NCI-H187 (cell line): ENCODE data around the gene SLC9A9.

Source experiments
- DNase-seq, 2 experiments: peaks; one replicate each; lab custom pipeline; 2025; lab: John Stamatoyannopoulos, UW

The SLC9A9 gene

GRCh38 chr3:143356839-143357238 is 491.4 kb downstream of the SLC9A9 start:
- no peak for DNase-seq

GRCh38 chr3:143354342-143354741 is 493.9 kb downstream of the SLC9A9 start:
- DNase-seq, result no peak

DNA sequence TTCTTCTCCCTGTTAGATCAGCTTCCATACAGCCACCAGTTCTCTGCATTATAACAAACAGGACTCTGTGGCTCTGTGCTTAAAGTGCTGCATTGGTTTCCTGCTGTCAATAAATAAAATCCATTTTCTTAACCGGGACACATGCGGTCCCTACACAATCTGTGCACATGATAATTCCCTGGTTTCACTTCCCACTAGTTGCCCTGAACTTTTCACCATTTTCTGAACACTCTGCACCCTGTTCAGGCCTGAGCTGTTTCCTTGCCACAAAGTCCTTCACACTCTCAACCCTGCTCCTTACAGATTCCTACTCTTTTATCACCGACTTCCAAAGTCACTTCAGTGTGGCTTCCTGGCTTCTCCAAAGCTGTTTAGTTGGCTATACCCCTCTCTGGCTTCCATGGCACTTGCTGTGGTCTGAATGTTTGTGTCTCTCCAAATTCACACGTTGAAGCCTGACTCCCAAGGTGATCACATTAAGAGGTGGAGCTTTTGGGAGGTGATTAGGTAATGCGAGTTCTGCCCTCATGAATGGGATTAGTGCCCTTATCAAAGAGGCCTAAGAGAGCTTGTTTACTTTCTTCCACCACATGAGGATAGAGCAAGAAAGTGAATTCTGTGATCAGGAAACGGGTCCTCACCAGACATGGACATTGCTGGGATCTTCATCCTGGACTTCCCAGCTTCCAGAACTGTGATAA is 495.3 kb downstream of the SLC9A9 start:
- DNase-seq, result no peak

- DNase-seq, result no peak
Observed at GRCh38 chr3:143351895-143352608, 496.2 kb downstream of the SLC9A9 start.

DNA sequence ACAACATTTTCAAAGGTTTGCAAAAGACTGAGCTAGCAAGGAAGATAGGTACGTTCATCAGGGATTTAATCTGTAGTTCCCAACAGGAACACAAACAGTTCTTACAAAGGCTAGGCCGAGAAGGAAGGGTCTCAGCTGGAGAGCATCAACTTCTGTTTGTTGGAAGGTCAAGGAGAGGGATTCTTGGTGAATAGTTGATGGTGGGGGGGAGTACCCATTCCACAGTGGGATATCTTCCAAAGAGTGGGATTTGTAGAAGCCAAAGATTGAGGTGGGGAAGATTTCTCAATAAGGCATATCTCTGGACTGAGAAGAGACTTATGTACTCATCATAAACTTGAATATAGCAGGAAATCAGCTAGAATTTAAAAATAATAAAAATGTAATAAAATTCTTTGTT is 496.9 kb downstream of the SLC9A9 start:
- no peak for DNase-seq

- DNase-seq, result no peak
Observed at GRCh38 chr3:143349455-143349854, 498.8 kb downstream of the SLC9A9 start.

DNA sequence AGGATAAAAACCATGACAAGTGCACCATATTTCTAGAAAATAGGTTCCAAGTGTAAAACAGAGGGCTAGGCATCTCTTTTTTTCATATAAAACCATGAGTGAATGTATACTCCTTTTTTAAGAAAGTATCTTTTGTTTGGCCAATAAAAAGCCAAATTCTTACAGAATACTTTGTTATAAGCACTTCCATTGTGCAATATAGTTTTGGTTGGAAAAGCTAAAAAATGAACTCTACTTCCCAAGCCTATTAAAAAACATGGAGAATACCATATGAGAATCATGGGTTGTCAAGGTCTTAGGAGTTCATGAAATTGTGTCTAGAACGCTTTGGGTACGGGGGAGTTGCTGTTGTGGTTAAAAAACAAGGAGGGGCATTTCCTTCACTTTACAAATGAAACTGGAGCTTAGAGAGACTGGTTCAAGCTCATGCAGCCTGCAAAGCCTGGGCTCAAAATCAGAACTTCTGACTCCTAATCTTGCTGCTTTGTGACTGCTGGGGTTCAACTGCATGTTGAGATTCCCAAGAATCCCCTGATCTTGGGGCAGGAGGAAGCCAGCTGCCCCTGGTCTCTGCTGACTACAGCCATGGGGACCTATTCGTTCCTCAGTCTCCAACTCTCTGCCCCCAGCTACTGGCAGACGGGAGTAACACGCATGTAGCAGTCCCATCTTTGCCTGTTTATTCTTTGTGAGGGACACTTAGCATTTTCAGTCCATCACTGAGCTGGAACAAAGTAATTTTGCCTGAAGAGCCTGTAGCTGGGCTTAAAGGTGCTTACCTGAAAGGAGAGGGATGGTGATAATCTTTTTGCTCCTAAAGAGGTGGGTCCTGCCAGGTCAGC is 499.6 kb downstream of the SLC9A9 start:
- DNase-seq, result no peak

DNA sequence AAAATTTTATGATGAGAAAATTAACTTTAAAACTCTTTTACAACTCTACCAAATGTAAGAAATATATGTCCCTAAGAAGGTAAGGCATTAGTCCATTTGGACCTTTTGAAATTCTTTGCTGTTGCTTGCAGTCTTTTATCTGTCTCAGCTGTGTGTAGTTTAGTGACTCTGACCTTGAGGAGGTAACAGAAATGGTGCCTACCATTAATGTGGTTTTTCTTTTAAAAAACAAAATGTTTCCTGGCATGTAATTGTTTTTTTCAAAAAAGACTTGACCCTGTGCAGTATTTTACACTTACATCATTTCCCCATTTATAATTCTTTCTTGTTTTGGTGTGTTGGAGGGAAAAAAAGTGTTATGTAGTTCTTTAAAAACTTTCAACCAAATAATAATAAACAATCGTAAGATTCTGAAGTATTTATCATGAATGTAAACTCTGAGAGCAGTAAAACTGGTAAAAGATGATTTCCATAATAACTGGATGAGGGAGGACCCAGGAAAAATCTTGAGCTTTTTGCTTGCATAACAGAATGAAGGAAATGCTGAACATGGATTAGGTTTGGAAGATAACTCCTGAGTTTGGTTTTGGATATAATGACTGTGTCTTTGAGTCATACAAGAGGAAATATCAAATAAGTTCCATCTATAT is 503.6 kb downstream of the SLC9A9 start:
- DNase-seq, result no peak

DNA sequence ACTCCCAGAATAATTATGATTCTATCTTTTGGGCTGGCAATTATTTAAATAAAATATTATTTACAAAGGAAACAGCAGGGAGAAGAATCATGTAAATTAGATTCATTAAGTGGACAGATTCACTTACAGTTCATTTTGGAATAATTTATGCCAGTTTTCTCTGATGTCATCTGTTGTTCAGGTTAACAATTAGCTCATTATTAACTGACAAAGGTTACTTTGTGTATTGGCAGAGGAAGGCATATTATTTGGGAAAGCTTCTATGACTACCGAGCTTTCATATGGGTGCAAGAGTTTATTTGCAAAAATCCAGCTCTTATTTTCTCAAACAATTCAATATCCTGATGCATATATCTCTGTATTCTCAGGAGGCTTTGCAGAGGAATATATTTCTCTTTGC is 504.3 kb downstream of the SLC9A9 start:
- DNase-seq, result no peak

- no peak for DNase-seq
Observed at GRCh38 chr3:143343031-143343430, 505.2 kb downstream of the SLC9A9 start.

DNA sequence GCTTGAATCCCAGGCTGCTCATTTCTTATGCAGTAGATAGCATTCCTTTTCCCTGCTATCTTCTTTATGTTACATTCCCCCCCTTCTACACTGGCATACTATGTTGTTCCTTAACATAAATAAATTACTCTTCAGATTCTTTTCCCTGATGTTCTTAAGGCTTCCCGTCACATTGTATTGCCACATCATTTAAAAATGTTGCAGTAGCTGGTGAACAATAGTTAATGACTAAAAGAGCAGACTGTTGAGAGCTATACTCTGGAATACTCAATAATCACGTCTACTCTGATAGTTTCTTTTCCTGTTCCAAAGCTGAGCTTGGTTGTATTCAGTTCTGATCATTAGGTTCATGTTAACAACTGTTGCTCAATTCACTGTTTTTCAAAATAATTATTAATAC is 508.8 kb downstream of the SLC9A9 start:
- DNase-seq, result no peak

DNA sequence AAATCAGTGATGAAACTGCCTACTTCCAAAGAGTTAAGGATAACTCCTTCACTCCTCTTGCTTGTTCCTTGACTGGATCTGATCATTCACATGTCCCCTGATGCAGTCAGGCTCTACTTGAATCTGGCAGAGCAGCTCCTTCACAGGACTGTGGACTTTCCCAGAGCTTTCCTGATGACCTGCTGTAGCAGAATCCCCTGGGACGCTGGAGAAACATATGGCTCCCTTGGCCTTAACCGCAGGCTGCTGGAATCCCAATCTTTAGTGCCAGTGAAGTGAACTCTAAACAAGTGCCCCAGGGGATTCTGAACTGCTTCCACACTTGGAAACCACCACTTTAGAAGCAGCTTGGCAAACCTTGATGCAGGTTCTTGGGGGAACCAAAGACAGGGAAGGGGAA is 510.9 kb downstream of the SLC9A9 start:
- peak; percentile 59 to 73 for DNase-seq

DNA sequence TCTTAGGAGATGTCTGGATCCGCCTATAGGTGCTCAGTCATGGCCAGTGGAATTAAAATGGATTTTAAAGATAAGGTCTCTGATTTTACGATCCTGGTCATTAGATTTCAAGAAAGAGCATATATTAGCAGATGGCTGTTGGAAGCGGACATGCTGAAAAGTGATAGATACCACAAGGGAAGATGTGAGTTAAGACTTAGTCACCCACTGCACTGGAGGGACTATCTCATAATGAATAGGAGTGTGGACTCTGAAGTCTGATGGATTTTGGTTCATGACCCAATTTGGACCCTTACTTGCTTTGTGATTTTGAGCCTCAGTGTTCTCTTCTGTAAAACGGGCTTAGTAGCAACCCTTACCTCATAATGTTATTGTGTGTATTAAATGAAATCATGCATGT is 514.0 kb downstream of the SLC9A9 start:
- no peak for DNase-seq

DNA sequence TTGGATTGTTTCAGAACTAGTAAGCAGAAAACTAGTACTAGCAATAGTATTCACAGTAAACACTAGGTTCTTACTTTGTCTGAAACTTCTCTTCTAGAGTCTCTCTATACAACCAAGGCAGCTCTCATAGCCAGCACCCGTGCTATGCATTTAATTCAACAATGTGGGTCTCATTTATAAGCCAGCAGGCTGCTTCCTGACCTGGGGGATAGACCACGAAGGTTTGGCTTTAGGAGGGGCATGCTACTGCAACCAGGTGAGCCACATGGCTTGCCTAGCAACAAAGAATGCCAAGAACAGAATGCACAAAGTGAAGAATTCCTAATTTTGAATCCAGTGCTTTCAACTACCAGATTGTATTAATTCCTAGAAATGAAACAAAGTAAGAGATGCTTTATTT is 514.9 kb downstream of the SLC9A9 start:
- no peak for DNase-seq

- DNase-seq, result no peak
Observed at GRCh38 chr3:143332026-143332425, 516.2 kb downstream of the SLC9A9 start.

DNA sequence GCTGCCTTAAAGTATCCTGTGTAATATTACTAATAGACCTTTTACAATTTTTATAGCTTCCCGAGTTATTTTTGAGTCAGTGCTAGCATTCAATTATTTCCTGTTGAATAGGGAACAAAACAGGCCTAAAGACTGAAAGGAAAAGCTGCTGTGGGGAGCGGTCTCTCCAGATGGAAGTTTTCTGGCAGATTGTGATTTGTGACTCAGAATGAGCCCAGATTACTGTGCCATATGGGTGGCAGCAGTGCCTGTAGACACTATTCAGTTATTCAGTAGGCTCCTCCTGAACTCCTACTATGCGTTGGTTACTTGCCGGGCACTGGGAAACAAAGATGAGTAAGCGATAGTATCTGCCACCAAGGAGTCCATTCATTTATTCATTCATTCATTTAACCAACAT is 516.9 kb downstream of the SLC9A9 start:
- DNase-seq, result no peak

- no peak for DNase-seq
Observed at GRCh38 chr3:143330296-143330868, 517.9 kb downstream of the SLC9A9 start.

- DNase-seq, result no peak
Observed at GRCh38 chr3:143329567-143330211, 518.6 kb downstream of the SLC9A9 start.

GRCh38 chr3:143328451-143328850 is 519.8 kb downstream of the SLC9A9 start:
- no peak for DNase-seq

- no peak for DNase-seq
Observed at GRCh38 chr3:143326983-143327778, 521.1 kb downstream of the SLC9A9 start.
